ENCODE results near the gene RFC1. TPM values are rescaled to one million over a fixed set of nuclear protein-coding genes. Genes with fewer than 3 reads are reported as not detected.

The RFC1 gene
- total and polyA plus RNA-seq, 9 of the 15 experiments (the other 6 are each of a cell fraction or from before 2014, with no cell fraction given): 16.8 to 85.6 (median 45.2) TPM

DNA sequence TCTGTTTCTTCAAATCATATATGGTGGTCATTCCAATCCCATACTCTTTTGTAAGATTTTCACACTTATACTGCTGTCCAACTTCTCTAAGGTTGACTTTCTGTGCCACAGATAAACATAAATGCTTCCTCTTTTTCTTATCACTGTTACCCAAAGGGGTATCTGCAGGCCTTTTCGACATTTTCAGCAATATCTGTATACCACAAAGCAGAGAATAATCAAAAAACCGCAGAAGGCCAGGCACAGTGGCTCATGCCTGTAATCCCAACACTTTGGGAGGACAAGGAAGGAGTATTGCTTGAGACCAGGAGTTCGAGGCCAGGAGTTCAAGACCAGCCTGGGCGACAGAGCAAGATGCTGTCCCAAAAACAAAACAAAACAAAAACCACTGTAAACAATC is 3.1 kb upstream of the RFC1 start:
- in situ Hi-C loops (cut with MboI): no loop called here
- no peaks in the 10 kb centered on the region for H3K9me1 ChIP-seq (ENCODE audit: control insufficient read depth, insufficient read depth, low read length)
- FAIRE-seq (no peak), DNase-seq (ENCODE audit: extremely low read depth in 1 of 4, low spot score in 3 of 4) (peak in 1 of 4 experiments; percentile 37), ATAC-seq (no peak)
- no peaks in the 10 kb centered on the region for H3K36me3 ChIP-seq (ENCODE audit: control insufficient read depth, insufficient read depth, low read length)
- H3K27ac ChIP-seq (ENCODE audit: extremely low read depth, low read depth, low read length): no peak overlapping the region
- 0% methylated on average over 4 of the region's 4 CpGs for WGBS (ENCODE audit: insufficient coverage, low coverage, missing lambda C conversion rate)
- BruUV-seq (replicated peaks): no TSS peak
- no peak overlapping the region for H3K9ac ChIP-seq (ENCODE audit: insufficient read depth in 1 of 2, low read depth in 2 of 2, low read length in 2 of 2)
- intact Hi-C loops (cut with micrococcal nuclease): no loop called here
- H4K20me1 ChIP-seq (replicated peaks; ENCODE audit: control insufficient read depth, insufficient read depth, low read length): no peaks in the 10 kb centered on the region
- peaks cover 0 to 9% of the 10 kb centered on the region in 2 experiments; a peak in 3 of 5 replicates for H3K4me1 ChIP-seq (replicated peaks in 1 of 2; ENCODE audit: control insufficient read depth in 2 of 2, insufficient read depth in 2 of 2, low read length in 2 of 2)
- no peak overlapping the region for H3K4me3 ChIP-seq
- peaks cover 3% of the 10 kb centered on the region; the same call in 1 of the 2 replicates for H3K9me3 ChIP-seq (replicated peaks; ENCODE audit: control insufficient read depth, insufficient read depth, low read depth, low read length)
- H3K27me3 ChIP-seq (ENCODE audit: control insufficient read depth in 2 of 2, insufficient read depth in 2 of 2, low read length in 2 of 2): no peaks in the 10 kb centered on the region; a peak in 1 of 5 replicates
- CTCF ChIA-PET (ENCODE audit: low intra/inter-chr PET ratio): no interaction called here
- no peak overlapping the region for H3K4me2 ChIP-seq (ENCODE audit: insufficient read depth, low read length)
- POLR2A ChIA-PET: no interaction called here
- H3K79me2 ChIP-seq (ENCODE audit: control insufficient read depth, insufficient read depth, low read length): peaks cover 19% of the 10 kb centered on the region
- H2AFZ ChIP-seq (ENCODE audit: low read depth, low read length): no peak overlapping the region
- TF ChIP-seq CC2D1A (IDR thresholded peaks at IDR 0.05) (peak; percentile 38; the same call in 1 of the 2 replicates), ZNF224 (CRISPR knock-in tag; IDR thresholded peaks at IDR 0.05) (no peak), CXXC5 (CRISPR knock-in tag; IDR thresholded peaks at IDR 0.05) (peak; percentile 20; the same call in 1 of the 2 replicates), ZNF668 (CRISPR knock-in tag; IDR thresholded peaks at IDR 0.05) (no peak), ZNF780A (CRISPR knock-in tag; IDR thresholded peaks at IDR 0.05) (no peak), ZNF639 (CRISPR knock-in tag; conservative IDR thresholded peaks at IDR 0.05 in 1 of 2, IDR thresholded peaks at IDR 0.05 in 1 of 2) (0 out of 4 replicates have a peak, but pooled peaks of 1 of the 2 experiments have one; percentile 70), RFX7 (CRISPR knock-in tag; IDR thresholded peaks at IDR 0.05) (no peak), TEAD1 (CRISPR knock-in tag; IDR thresholded peaks at IDR 0.05) (peak in 1 of 2 experiments; percentile 87; a peak in 2 of 4 replicates), ELF4 (CRISPR knock-in tag; IDR thresholded peaks at IDR 0.05) (0 out of 2 replicates have a peak, but pooled peaks have one; percentile 40), NEUROD1 (IDR thresholded peaks at IDR 0.05; ENCODE audit: borderline replicate concordance, low read depth, low read length, partially characterized antibody) (peak; percentile 12), NCOA2 (IDR thresholded peaks at IDR 0.05; ENCODE audit: partially characterized antibody in 2 of 2) (no peak), CREM (IDR thresholded peaks at IDR 0.05; ENCODE audit: low read depth) (no peak), SP1 (CRISPR knock-in tag; IDR thresholded peaks at IDR 0.05) (no peak), MEF2D (tag; conservative IDR thresholded peaks at IDR 0.05; ENCODE audit: low read depth) (0 out of 2 replicates have a peak, but pooled peaks have one; percentile 50), ZNF589 (CRISPR knock-in tag; IDR thresholded peaks at IDR 0.05; ENCODE audit: low read depth) (peak; percentile 70; the same call in 1 of the 2 replicates), ZNF174 (CRISPR knock-in tag; IDR thresholded peaks at IDR 0.05) (no peak)
- TF ChIP-seq, protein P1, sequence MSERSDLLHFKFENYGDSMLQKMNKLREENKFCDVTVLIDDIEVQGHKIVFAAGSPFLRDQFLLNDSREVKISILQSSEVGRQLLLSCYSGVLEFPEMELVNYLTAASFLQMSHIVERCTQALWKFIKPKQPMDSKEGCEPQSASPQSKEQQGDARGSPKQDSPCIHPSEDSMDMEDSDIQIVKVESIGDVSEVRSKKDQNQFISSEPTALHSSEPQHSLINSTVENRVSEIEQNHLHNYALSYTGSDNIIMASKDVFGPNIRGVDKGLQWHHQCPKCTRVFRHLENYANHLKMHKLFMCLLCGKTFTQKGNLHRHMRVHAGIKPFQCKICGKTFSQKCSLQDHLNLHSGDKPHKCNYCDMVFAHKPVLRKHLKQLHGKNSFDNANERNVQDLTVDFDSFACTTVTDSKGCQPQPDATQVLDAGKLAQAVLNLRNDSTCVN (CRISPR knock-in tag; IDR thresholded peaks at IDR 0.05): no peak
- TF ChIP-seq, protein P2, sequence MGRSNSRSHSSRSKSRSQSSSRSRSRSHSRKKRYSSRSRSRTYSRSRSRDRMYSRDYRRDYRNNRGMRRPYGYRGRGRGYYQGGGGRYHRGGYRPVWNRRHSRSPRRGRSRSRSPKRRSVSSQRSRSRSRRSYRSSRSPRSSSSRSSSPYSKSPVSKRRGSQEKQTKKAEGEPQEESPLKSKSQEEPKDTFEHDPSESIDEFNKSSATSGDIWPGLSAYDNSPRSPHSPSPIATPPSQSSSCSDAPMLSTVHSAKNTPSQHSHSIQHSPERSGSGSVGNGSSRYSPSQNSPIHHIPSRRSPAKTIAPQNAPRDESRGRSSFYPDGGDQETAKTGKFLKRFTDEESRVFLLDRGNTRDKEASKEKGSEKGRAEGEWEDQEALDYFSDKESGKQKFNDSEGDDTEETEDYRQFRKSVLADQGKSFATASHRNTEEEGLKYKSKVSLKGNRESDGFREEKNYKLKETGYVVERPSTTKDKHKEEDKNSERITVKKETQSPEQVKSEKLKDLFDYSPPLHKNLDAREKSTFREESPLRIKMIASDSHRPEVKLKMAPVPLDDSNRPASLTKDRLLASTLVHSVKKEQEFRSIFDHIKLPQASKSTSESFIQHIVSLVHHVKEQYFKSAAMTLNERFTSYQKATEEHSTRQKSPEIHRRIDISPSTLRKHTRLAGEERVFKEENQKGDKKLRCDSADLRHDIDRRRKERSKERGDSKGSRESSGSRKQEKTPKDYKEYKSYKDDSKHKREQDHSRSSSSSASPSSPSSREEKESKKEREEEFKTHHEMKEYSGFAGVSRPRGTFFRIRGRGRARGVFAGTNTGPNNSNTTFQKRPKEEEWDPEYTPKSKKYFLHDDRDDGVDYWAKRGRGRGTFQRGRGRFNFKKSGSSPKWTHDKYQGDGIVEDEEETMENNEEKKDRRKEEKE (IDR thresholded peaks at IDR 0.05; ENCODE audit: borderline replicate concordance in 1 of 2, control insufficient read depth in 1 of 2, low read depth in 2 of 2, low read length in 1 of 2): no peak
